GM18511 (cell line): ENCODE data around the gene SPATA2L.
"Not testable (repeated sequence)": the region's sequence is repeated elsewhere in the genome, so short reads cannot be mapped to it uniquely, and the experiment has no call there.

Source experiments
- ATAC-seq: cut with Tn5 transposase; IDR thresholded peaks from one replicate; pipeline ENCODE4 v1.9.1; 2021; ENCODE audit warnings: mild to moderate bottlenecking, moderate library complexity; ENCODE audit not compliant: unreplicated experiment

The SPATA2L gene

DNA sequence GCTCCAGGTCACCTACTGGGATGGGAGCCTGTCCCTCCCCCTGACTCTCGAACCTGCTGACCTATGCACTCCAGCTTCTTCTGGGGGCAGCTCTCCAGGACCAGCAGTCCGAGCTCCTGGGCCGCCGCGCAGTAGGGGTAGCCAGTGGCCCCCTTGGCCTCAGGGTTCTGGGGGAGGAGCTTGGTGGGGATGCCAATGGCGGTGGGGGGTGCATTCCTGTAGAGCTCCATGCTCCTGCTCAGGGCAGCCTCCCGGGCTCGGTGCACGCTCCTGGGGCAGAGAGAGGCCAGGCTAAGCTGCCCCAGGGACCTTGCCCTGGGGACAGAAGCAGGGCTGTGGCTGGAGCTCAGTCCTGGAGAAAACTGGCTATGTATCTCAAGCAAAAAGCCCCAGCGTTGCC is 7.7 kb upstream of the SPATA2L start:
- ATAC-seq = no peak

GRCh38 chr16:89708481-89708931 is 7.0 kb upstream of the SPATA2L start:
- ATAC-seq = no peak

DNA sequence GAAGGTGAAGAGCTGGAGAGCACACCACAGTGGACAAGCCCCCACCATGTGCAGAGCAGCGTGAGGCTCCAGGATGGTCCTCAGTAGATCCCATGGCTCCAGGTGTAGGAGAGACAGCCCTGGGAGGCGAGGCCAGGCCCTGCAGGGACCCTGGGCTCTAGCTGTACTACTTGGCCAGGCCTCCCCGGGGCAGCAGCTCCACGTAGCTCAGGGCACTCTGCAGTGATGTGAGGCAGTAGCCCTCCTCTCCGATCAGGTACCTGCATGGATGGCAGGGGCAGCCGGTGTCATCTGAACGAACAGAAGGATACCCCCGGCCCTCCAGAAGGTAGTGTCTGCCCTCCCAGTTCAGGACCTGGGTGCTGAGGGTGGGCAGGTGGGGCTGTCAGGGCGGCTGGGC is 6.2 kb upstream of the SPATA2L start:
- no peak for ATAC-seq

- ATAC-seq = no peak
These were observed 5.2 kb upstream of the SPATA2L start for GRCh38 chr16:89706518-89707260.

- ATAC-seq = no peak
These were observed 3.5 kb upstream of the SPATA2L start for GRCh38 chr16:89705006-89705405.

- no peak for ATAC-seq
These were observed 2.8 kb upstream of the SPATA2L start for GRCh38 chr16:89704281-89704680.

DNA sequence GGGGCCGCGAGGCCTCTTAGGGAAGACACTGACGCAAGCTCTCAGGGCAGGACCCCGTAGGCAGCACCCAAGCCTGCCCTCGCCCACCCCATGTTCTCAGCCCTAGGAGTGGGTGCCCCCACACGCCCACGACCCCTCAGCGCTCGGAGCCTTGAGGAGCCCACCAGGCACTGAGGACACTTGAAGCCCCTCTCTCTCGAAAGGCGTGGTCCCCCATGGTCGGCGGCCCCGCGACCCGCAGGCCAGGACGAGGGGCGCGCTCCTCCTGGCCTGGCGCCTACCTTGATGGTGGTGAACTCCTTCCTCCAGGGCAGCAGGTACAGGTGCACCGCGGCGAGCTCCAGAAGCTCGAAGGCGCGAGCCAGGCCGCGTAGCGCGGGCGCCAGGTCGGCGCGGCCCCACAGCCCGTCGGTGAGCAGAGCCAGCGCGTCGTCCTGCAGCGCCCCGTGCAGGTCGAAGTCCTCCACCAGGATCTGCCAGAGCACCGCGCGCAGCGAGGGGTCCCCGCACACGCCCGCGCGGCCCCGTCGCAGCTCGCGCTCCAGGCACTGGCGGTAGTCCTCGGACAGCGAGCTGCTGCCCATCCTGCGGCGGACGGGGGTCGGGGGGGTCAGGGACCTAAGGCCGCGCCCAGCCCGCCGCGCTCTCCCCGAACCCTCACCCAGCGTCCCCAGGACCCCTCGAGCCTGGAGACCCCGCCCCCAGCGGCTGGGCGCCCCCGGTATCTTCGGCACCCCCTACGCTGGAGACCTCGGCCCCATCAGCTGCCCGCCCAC is 668 bp downstream of the SPATA2L start:
- ATAC-seq = no peak

- ATAC-seq = peak; percentile 39
These were observed 1.3 kb downstream of the SPATA2L start for GRCh38 chr16:89700100-89700648.

- ATAC-seq = not testable (repeated sequence)
These were observed 1.8 kb downstream of the SPATA2L start for GRCh38 chr16:89699629-89700099.

DNA sequence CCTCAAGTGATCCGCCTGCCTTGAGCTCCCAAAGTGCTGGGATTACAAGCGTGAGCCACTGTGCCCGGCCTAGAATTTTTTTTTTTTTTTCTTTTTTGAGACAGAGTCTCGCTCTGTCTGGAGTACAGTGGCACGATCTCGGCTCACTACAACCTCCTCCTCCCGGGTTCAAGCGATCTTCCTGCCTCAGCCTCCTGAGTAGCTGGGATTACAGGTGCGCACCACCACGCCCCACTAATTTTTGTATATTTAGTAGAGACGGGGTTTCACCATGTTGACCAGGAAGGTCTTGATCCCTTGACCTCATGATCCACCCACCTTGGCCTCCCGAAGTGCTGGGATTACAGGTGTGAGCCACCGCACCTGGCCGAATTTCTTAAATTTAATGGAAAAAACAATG is 2.8 kb downstream of the SPATA2L start:
- ATAC-seq = not testable (repeated sequence)

- no peak for ATAC-seq
These were observed 3.7 kb downstream of the SPATA2L start for GRCh38 chr16:89697616-89698331.

DNA sequence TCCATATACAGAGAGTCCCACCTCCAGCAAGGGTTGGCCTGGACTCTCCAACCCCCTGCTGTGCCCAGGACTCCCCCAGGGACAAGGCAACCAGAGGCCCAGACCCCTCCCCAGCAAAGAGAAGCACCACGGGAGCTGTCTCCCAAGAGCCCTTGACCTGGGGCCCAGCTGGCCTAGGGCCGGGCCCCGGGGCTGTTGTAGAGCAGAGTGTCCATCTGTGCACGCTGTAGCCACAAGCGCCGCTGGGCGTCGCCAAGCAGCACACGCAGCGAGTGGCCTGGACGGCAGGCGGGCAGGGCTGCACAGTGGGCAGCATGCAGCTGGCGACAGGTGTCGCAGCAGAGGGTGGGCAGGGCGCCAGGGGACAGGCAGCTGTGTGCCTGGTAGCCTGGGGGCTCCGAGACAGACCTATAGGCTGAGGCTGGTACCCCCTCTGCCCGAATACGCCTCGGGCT is 4.3 kb downstream of the SPATA2L start:
- ATAC-seq = no peak

GRCh38 chr16:89696670-89697128 is 4.8 kb downstream of the SPATA2L start:
- no peak for ATAC-seq

- no peak for ATAC-seq
These were observed 5.4 kb downstream of the SPATA2L start for GRCh38 chr16:89695875-89696669.

DNA sequence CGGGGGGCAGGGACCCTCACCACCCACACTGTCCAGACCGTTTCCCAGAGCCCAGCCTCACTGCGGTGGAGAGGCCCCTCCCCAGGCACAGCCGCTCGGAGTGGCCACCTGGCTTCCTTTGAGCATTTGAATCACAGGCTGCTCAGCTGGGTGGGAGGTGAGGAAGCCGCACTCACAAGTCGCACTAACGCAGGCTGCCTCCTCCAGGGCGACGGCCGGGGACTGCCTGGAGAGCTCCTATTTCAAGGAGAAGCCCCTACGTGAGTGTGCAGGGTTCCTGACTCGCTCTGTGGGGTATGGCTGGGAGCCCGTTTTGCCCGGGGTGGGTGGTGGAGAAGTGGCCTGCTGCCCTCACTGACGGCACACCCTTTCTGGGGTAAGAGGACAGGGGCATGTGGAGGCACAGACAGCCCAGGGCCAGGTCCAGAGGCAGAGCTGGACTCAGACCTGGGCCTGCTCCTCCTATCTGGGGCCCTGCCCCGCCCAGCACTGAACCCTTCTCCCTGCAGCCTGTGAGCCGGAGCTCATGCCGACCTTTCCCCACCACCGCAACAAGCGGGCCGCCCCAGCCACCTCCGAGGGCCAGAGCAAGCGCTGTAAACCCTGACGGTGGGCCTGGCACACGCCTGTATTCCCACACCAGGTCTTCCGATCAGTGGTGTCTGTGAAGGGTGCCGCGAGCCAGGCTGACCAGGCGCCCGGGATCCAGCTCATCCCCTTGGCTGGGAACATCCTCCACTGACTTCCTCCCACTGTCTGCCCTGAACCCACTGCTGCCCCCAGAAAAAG is 6.2 kb downstream of the SPATA2L start:
- no peak for ATAC-seq

- ATAC-seq = not testable (repeated sequence)
These were observed 6.8 kb downstream of the SPATA2L start for GRCh38 chr16:89694784-89695085.

DNA sequence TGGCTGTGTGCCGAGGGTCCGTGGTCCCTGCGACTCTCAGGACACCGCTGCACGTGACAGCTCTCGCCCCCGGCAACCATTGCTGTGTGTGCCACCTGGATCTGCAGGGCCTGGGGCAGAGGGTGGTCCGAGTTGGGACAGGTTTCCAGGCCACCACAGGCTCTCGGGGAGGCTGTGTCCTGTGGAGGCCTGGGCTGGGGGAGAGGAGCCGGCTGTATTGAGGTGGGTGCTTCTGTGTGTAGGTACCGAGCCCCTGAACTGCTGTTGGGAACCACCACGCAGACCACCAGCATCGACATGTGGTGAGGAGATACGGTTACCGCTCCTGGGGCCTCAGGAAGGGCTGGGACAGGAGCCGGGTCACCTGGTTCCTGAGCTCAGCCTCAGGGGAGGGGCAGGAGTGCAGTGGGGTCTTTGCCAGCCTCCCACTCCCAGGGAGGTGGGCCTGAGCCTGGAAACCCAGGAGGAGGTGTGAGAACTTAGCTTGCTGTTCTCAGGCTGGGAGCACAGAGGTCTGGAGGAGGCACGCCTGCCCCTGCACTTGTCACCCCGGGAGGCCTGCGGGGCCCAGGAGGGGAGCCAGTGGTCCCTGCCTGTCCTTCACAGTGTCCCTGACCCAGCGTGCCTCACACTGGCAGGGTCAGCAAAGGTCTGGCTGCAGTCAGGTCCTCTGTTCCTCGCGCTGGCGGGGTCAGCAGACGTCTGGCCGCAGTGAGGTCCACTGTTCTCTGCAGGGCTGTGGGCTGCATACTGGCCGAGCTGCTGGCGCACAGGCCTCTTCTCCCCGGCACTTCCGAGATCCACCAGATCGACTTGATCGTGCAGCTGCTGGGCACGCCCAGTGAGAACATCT is 7.3 kb downstream of the SPATA2L start:
- no peak for ATAC-seq

DNA sequence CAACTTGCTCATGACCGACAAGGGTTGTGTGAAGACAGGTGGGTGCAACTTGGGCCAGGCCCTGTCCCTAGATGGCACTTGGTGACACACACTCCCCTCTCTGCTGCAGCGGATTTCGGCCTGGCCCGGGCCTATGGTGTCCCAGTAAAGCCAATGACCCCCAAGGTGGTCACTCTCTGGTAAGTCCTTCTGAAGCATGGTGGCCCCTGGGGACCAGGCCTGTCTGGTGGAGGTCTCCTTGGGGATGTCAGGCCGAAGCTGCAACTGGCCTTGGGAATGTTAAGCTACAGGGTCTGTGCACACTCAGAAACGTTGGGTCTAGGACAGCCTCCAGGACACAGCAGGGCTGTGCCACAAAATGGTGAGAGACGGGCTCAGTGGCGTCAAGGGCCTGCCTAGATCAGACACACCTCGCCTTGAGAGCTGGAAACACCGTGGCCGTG is 8.2 kb downstream of the SPATA2L start:
- ATAC-seq = no peak
